ENCODE results near the gene COL18A1. TPM values are rescaled to one million over a fixed set of nuclear protein-coding genes. Genes with fewer than 3 reads are reported as not detected.

The COL18A1 gene
- total RNA-seq, 1 donor from 2014 or later = 150 TPM

- Mint-ChIP-seq H3K4me3 (peak overlapping the region; percentile 45), H3K27me3 (peaks cover 10% of the 10 kb centered on the region), H3K27ac (peak overlapping the region; percentile 24), H3K36me3 (no peaks in the 10 kb centered on the region), H3K4me1 (ENCODE audit: unreplicated experiment) (peaks cover 16% of the 10 kb centered on the region), H3K9me3 (no peaks in the 10 kb centered on the region)
- no peak for TF ChIP-seq CTCF (conservative IDR thresholded peaks at IDR 0.05)
- no peak for DNase-seq (ENCODE audit: extremely low spot score, unreplicated experiment)
Measured at GRCh38 chr21:45548711-45549491, 143.9 kb downstream of the COL18A1 start.

- Mint-ChIP-seq H3K36me3 (no peaks in the 10 kb centered on the region), H3K9me3 (no peaks in the 10 kb centered on the region), H3K4me1 (ENCODE audit: unreplicated experiment) (peaks cover 21% of the 10 kb centered on the region), H3K27me3 (peaks cover 13% of the 10 kb centered on the region), H3K4me3 (no peak overlapping the region), H3K27ac (no peak overlapping the region)
- no peak for DNase-seq (ENCODE audit: extremely low spot score, unreplicated experiment)
- no peak for TF ChIP-seq CTCF (conservative IDR thresholded peaks at IDR 0.05)
Measured at GRCh38 chr21:45549626-45550463, 144.9 kb downstream of the COL18A1 start.

- Mint-ChIP-seq H3K27me3 (peaks cover 13% of the 10 kb centered on the region), H3K36me3 (no peaks in the 10 kb centered on the region), H3K4me1 (ENCODE audit: unreplicated experiment) (peaks cover 21% of the 10 kb centered on the region), H3K27ac (no peak overlapping the region), H3K9me3 (no peaks in the 10 kb centered on the region), H3K4me3 (no peak overlapping the region)
- TF ChIP-seq CTCF (conservative IDR thresholded peaks at IDR 0.05) = no peak
- DNase-seq (ENCODE audit: extremely low spot score, unreplicated experiment) = no peak
Measured at GRCh38 chr21:45550522-45551210, 145.7 kb downstream of the COL18A1 start.

GRCh38 chr21:45551316-45551715 lies 146.4 kb downstream of the COL18A1 start:
- H3K36me3 Mint-ChIP-seq = no peaks in the 10 kb centered on the region
- no peak overlapping the region for H3K27ac Mint-ChIP-seq
- no peak overlapping the region for H3K4me3 Mint-ChIP-seq
- H3K9me3 Mint-ChIP-seq = no peaks in the 10 kb centered on the region
- no peak for DNase-seq (ENCODE audit: extremely low spot score, unreplicated experiment)
- peaks cover 13% of the 10 kb centered on the region for H3K27me3 Mint-ChIP-seq
- no peak for TF ChIP-seq CTCF (conservative IDR thresholded peaks at IDR 0.05)
- H3K4me1 Mint-ChIP-seq (ENCODE audit: unreplicated experiment) = peaks cover 21% of the 10 kb centered on the region

- TF ChIP-seq CTCF (conservative IDR thresholded peaks at IDR 0.05) = no peak
- DNase-seq (ENCODE audit: extremely low spot score, unreplicated experiment) = no peak
- Mint-ChIP-seq H3K4me3 (no peak overlapping the region), H3K4me1 (ENCODE audit: unreplicated experiment) (peaks cover 21% of the 10 kb centered on the region), H3K36me3 (no peaks in the 10 kb centered on the region), H3K9me3 (no peaks in the 10 kb centered on the region), H3K27me3 (peaks cover 13% of the 10 kb centered on the region), H3K27ac (no peak overlapping the region)
Measured at GRCh38 chr21:45551783-45552695, 147.1 kb downstream of the COL18A1 start.
